Transverse colon (tissue), 4 donors: ENCODE data around the gene NR1D1. TPM values are rescaled to one million over a fixed set of nuclear protein-coding genes. Genes with fewer than 3 reads are reported as not detected.

ENCODE experiments used
- DNase-seq: peaks from one replicate; pipeline ENCODE4 v3.0.0-alpha.2; 2019
- H3K27ac ChIP-seq, 4 donors: fragments of 200-600 bp; sonication (generic); 2 replicates each; pipeline ENCODE4 v1.5.1; 2016 to 2018; ENCODE audit warnings: inconsistent platforms in 4 of 4
- H3K27me3 ChIP-seq: fragments of 200-600 bp; sonication (generic); 2 replicates; pipeline ENCODE4 v1.5.1; 2017; ENCODE audit warnings: inconsistent platforms
- H3K36me3 ChIP-seq, 4 donors: fragments of 200-600 bp; sonication (generic); 2 replicates each; pipeline ENCODE4 v1.5.1; 2017 to 2019; ENCODE audit warnings: inconsistent platforms in 4 of 4
- H3K4me1 ChIP-seq, 4 donors: fragments of 200-600 bp; sonication (generic); 2 replicates each; pipeline ENCODE4 v1.5.1; 2017 to 2020; ENCODE audit warnings: inconsistent platforms in 4 of 4
- H3K4me3 ChIP-seq, 4 donors: fragments of 200-600 bp; sonication (generic); 1 replicate in 1 of 4; 2 replicates in 3 of 4; pipeline versions ENCODE4 v1.5.1 to v1.6.1; 2017 to 2019; ENCODE audit warnings: inconsistent platforms in 4 of 4
- H3K9me3 ChIP-seq, 2 donors: fragments of 200-600 bp; sonication (generic); 2 replicates each; pipeline ENCODE4 v1.5.1; 2017 to 2019; ENCODE audit warnings: inconsistent platforms in 2 of 2
- CTCF ChIP-seq, 5 experiments: fragments of 200-600 bp in 3 of 5; fragments of 450-650 bp in 2 of 5; sonication (generic) in 3 of 5; IDR thresholded peaks; 1 replicate in 2 of 5; 2 replicates in 3 of 5; pipeline ENCODE4 v1.5.1; 2016 to 2017; ENCODE audit warnings: antibody characterized with exemption in 5 of 5, inconsistent platforms in 3 of 5, mild to moderate bottlenecking in 2 of 5, moderate library complexity in 1 of 5
- EP300 ChIP-seq: sonication (generic); formaldehyde crosslinking; IDR thresholded peaks from one replicate; pipeline ENCODE4 v1.6.1; 2017; ENCODE audit warnings: antibody characterized with exemption, low read depth
- POLR2A ChIP-seq: fragments of 450-650 bp; IDR thresholded peaks from one replicate; pipeline ENCODE4 v1.6.1; 2016; ENCODE audit warnings: antibody characterized with exemption, mild to moderate bottlenecking, moderate library complexity
- POLR2AphosphoS5 ChIP-seq, 3 donors: sonication (generic); formaldehyde crosslinking; IDR thresholded peaks; one replicate each; pipeline ENCODE4 v1.6.1; 2016; ENCODE audit warnings: antibody characterized with exemption in 3 of 3
- WGBS, 2 donors: methylation state at CpG; one replicate each; pipeline ENCODE4 v1.1.5; 2018; ENCODE audit warnings: low coverage in 1 of 2; 5-methylcytosine and 5-hydroxymethylcytosine counted together
- in situ Hi-C, 4 donors: fragments of 200-750 bp; cut with MboI; loops; one replicate each; pipeline versions ENCODE4 v1.15.0 to v1.15.1; 2017; ENCODE audit warnings: low sequenced_read_pairs in 3 of 4, low pct_ligation_motif_present in 1 of 4, low pct_unique_long_range_greater_than_20kb in 1 of 4
- intact Hi-C: fragments of 100-400 bp; cut with DNase I; formaldehyde crosslinking; loops from one replicate; pipeline ENCODE4 v1.15.1; 2023; ENCODE audit warnings: low total_unique reads
- total RNA-seq, 4 donors: library from RNA; depleted of rRNA; stranded (reverse); fragments of >200 nt; gene quantifications; one replicate each; pipeline ENCODE4 v1.1.0, GENCODE V29; 2016

NR1D1 gene
- total RNA-seq, 4 donors from 2014 or later: 4.8 to 18.0 (median 7.3) TPM

- H3K36me3 ChIP-seq: peaks cover 0 to 18% (median 3%) of the 10 kb centered on the region in 4 donors
- H3K27ac ChIP-seq: peak overlapping the region; percentile 93 to 99 (median 96)
- DNase-seq: no peak
- TF ChIP-seq POLR2A: no peak
- TF ChIP-seq POLR2AphosphoS5 (IDR thresholded peaks at IDR 0.05): peak in 1 of 3 donors; percentile 15
- no peak for TF ChIP-seq EP300
- peaks cover 48 to 79% (median 69%) of the 10 kb centered on the region in 4 donors for H3K4me1 ChIP-seq
- no peaks in the 10 kb centered on the region for H3K9me3 ChIP-seq
- no peaks in the 10 kb centered on the region for H3K27me3 ChIP-seq
- in situ Hi-C loops (no loop called here), intact Hi-C loops (no loop called here)
- no peak overlapping the region for H3K4me3 ChIP-seq
- 87 to 97% methylated on average over 12 to 14 of the region's 14 CpGs for WGBS, 2 donors
These were observed 5.5 kb downstream of the NR1D1 start for GRCh38 chr17:40094874-40095273.

DNA sequence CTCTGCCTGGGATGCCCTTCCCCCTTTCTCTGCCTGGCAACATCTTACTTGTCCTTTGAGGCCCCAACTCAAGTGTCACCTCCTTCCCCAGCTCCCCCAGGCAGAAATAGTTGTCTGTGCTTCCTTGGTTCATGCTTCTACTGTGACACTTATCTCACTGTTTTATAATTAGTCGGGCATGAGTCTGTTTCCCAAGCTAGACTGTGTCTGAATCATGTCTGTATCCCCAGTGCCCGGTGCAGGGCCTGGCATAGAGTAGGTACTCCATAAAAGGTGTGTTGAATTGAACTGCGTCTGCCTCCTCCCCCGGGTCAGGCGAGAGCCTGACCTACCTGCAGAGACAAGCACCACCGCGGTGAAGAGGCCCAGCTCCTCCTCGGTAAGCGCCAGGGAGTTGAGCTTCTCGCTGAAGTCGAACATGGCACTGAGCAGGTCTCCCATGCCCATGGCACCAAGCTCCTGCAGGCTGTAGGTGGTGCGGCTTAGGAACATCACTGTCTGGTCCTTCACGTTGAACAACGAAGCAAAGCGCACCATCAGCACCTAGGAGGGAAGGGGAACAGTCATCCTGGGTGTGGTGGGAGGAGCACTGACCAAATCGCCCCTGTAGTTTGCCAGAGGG is 6.7 kb downstream of the NR1D1 start:
- peak overlapping the region; percentile 93 to 99 (median 96) for H3K27ac ChIP-seq

DNA sequence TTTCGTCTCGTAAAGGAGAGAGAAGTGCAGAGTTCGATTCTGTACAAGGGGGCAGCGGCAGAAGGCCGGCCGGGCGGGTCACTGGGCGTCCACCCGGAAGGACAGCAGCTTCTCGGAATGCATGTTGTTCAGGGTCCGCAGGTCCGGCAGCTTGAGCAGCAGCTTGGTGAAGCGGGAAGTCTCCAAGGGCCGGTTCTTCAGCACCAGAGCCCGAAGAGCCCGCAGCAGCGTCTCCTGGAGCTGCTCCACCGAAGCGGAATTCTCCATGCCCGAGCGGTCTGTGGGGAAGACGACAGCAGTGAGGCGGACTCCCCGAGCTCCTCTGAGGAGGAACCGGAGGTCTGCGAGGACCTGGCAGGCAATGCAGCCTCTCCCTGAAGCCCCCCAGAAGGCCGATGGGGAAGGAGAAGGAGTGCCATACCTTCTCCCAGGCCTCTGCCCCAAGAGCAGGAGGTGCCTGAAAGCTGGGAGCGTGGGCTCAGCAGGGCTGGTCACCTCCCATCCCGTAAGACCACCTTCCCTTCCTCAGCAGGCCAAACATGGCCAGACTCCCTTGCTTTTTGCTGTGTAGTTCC is 7.3 kb downstream of the NR1D1 start:
- TF ChIP-seq EP300 (no peak), POLR2A (no peak), POLR2AphosphoS5 (IDR thresholded peaks at IDR 0.05) (no peak), CTCF (IDR thresholded peaks at IDR 0.05) (no peak)
- intact Hi-C loops: no loop called here
- no peak for DNase-seq
- H3K27ac ChIP-seq: peak overlapping the region; percentile 93 to 99 (median 96)
- H3K36me3 ChIP-seq: peaks cover 0 to 30% (median 9%) of the 10 kb centered on the region in 4 donors
- H3K4me3 ChIP-seq: no peak overlapping the region
- no peaks in the 10 kb centered on the region for H3K27me3 ChIP-seq
- peaks cover 41 to 69% (median 67%) of the 10 kb centered on the region in 4 donors for H3K4me1 ChIP-seq
- in situ Hi-C loops: no loop called here
- WGBS, 2 donors: 69 to 85% methylated on average over 11 to 29 of the region's 29 CpGs
- no peaks in the 10 kb centered on the region for H3K9me3 ChIP-seq

More for the DNA sequence above, 6.7 kb downstream of the NR1D1 start:
- Histone ChIP-seq H3K36me3 (peaks cover 0 to 25% (median 7%) of the 10 kb centered on the region in 4 donors), H3K9me3 (no peaks in the 10 kb centered on the region), H3K4me3 (no peak overlapping the region), H3K27me3 (no peaks in the 10 kb centered on the region), H3K4me1 (peaks cover 47 to 75% (median 72%) of the 10 kb centered on the region in 4 donors)
- in situ Hi-C loops (no loop called here), intact Hi-C loops (no loop called here)
- TF ChIP-seq POLR2AphosphoS5 (IDR thresholded peaks at IDR 0.05) (peak in 1 of 3 donors; percentile 16), CTCF (IDR thresholded peaks at IDR 0.05) (no peak), POLR2A (no peak)
- 60 to 74% methylated on average over 3 to 16 of the region's 16 CpGs for WGBS, 2 donors
- no peak for DNase-seq

GRCh38 chr17:40092581-40092980 is 7.8 kb downstream of the NR1D1 start:
- in situ Hi-C loops (no loop called here), intact Hi-C loops (no loop called here)
- peak overlapping the region; percentile 93 to 99 (median 96) for H3K27ac ChIP-seq

More at GRCh38 chr17:40092581-40092980, 7.8 kb downstream of the NR1D1 start:
- peaks cover 36 to 64% (median 62%) of the 10 kb centered on the region in 4 donors for H3K4me1 ChIP-seq
- no peaks in the 10 kb centered on the region for H3K27me3 ChIP-seq
- WGBS, 2 donors: 41 to 44% methylated on average over 3 of the region's 3 CpGs
- peaks cover 0 to 35% (median 11%) of the 10 kb centered on the region in 4 donors for H3K36me3 ChIP-seq
- no peak overlapping the region for H3K4me3 ChIP-seq
- no peaks in the 10 kb centered on the region for H3K9me3 ChIP-seq
- no peak for TF ChIP-seq POLR2AphosphoS5 (IDR thresholded peaks at IDR 0.05)
- no peak for TF ChIP-seq EP300
- TF ChIP-seq CTCF (IDR thresholded peaks at IDR 0.05): no peak
- no peak for TF ChIP-seq POLR2A
- DNase-seq: no peak
